Neural cell (in vitro differentiated cells): ENCODE measurements around the gene TMPRSS11A.

ENCODE experiments used
- CTCF ChIP-seq: fragments of 450-650 bp; IDR thresholded peaks from 2 replicates; pipeline ENCODE4 v1.5.1; 2014; ENCODE audit warnings: antibody characterized with exemption, mild to moderate bottlenecking, moderate library complexity; ENCODE audit not compliant: poor library complexity, severe bottlenecking
- EZH2 ChIP-seq: fragments of 200-600, 300-800 bp; shearing (Covaris generic), sonication (generic); IDR thresholded peaks from 2 replicates; pipeline ENCODE4 v1.6.1; 2014; ENCODE audit warnings: antibody characterized with exemption, low read length, borderline replicate concordance, mild to moderate bottlenecking; ENCODE audit not compliant: insufficient read depth, poor library complexity, severe bottlenecking
- TAF1 ChIP-seq: IDR thresholded peaks from 2 replicates; pipeline ENCODE4 v1.6.1; 2012; ENCODE audit warnings: low read depth

GRCh38 chr4:67963356-67963755 is at the start of gene TMPRSS11A:
- TF ChIP-seq CTCF (no peak), TAF1 (no peak), EZH2 (no peak)
